Activated naive CD4-positive, alpha-beta T cell (primary cell): ENCODE measurements around the gene PLCL2.
"Not testable (repeated sequence)": the region's sequence is repeated elsewhere in the genome, so short reads cannot be mapped to it uniquely, and the experiment has no call there.

Experiments used
- DNase-seq, 4 experiments: peaks; one replicate each; lab custom pipeline; 2025; lab: John Stamatoyannopoulos, UW

Gene PLCL2

GRCh38 chr3:16961621-16962205, 77.0 kb downstream of the PLCL2 start:
- DNase-seq = no peak

GRCh38 chr3:16975083-16975482, 90.3 kb downstream of the PLCL2 start:
- no peak for DNase-seq

GRCh38 chr3:16978234-16978920, 93.6 kb downstream of the PLCL2 start:
- DNase-seq = no peak

- no peak for DNase-seq
Measured at GRCh38 chr3:16978921-16979271, 94.1 kb downstream of the PLCL2 start.

GRCh38 chr3:16979769-16980515, 95.2 kb downstream of the PLCL2 start:
- not testable (repeated sequence) for DNase-seq

- not testable (repeated sequence) for DNase-seq
Measured at GRCh38 chr3:16980526-16980925, 95.8 kb downstream of the PLCL2 start.

GRCh38 chr3:16982460-16982859, 97.7 kb downstream of the PLCL2 start:
- DNase-seq = no peak

- no peak for DNase-seq
Measured at GRCh38 chr3:16985608-16986007, 100.9 kb downstream of the PLCL2 start.

- DNase-seq = no peak
Measured at GRCh38 chr3:16987141-16987540, 102.4 kb downstream of the PLCL2 start.

GRCh38 chr3:16990163-16990562, 105.4 kb downstream of the PLCL2 start:
- no peak for DNase-seq

GRCh38 chr3:16992198-16992597, 107.4 kb downstream of the PLCL2 start:
- DNase-seq = no peak

GRCh38 chr3:16993227-16993626, 108.5 kb downstream of the PLCL2 start:
- DNase-seq = no peak

GRCh38 chr3:16994854-16995525, 110.2 kb downstream of the PLCL2 start:
- DNase-seq = no peak

- DNase-seq = no peak
Measured at GRCh38 chr3:16995601-16996000, 110.8 kb downstream of the PLCL2 start.

- no peak for DNase-seq
Measured at GRCh38 chr3:16998236-16998923, 113.6 kb downstream of the PLCL2 start.

GRCh38 chr3:16999161-16999560, 114.4 kb downstream of the PLCL2 start:
- DNase-seq = no peak

- no peak for DNase-seq
Measured at GRCh38 chr3:16999871-17000270, 115.1 kb downstream of the PLCL2 start.

- DNase-seq = no peak
Measured at GRCh38 chr3:17003457-17003856, 118.7 kb downstream of the PLCL2 start.

GRCh38 chr3:17006132-17006852, 121.5 kb downstream of the PLCL2 start:
- no peak for DNase-seq

GRCh38 chr3:17007284-17007683, 122.5 kb downstream of the PLCL2 start:
- no peak for DNase-seq

- DNase-seq = no peak
Measured at GRCh38 chr3:17009826-17010225, 125.1 kb downstream of the PLCL2 start.
